Mucosa of rectum (tissue), 2 donors: ENCODE measurements around the gene SLC39A2.

Experiments used
- H3K27ac ChIP-seq, 2 donors: one replicate each; pipeline ENCODE4 v1.7.0; 2013; ENCODE audit warnings: inconsistent platforms in 2 of 2, low read depth in 2 of 2, low read length in 2 of 2
- H3K27me3 ChIP-seq, 2 donors: one replicate each; pipeline ENCODE4 v1.7.0; 2013; ENCODE audit warnings: low read length in 2 of 2; ENCODE audit not compliant: control insufficient read depth in 2 of 2, insufficient read depth in 2 of 2
- H3K36me3 ChIP-seq, 2 donors: one replicate each; pipeline ENCODE4 v1.7.0; 2013; ENCODE audit warnings: low read length in 2 of 2; ENCODE audit not compliant: control insufficient read depth in 2 of 2, insufficient read depth in 2 of 2
- H3K4me1 ChIP-seq, 2 donors: one replicate each; pipeline ENCODE4 v1.7.0; 2013; ENCODE audit warnings: low read length in 2 of 2, mild to moderate bottlenecking in 1 of 2; ENCODE audit not compliant: control insufficient read depth in 2 of 2, insufficient read depth in 2 of 2
- H3K4me3 ChIP-seq, 2 donors: one replicate each; pipeline ENCODE4 v1.7.0; 2013; ENCODE audit warnings: low read length in 2 of 2
- H3K9ac ChIP-seq, 2 donors: one replicate each; pipeline ENCODE4 v1.7.0; 2013; ENCODE audit warnings: low read length in 2 of 2, low read depth in 1 of 2, mild to moderate bottlenecking in 1 of 2
- H3K9me3 ChIP-seq, 2 donors: one replicate each; pipeline ENCODE4 v1.7.0; 2013; ENCODE audit warnings: low read length in 2 of 2; ENCODE audit not compliant: control insufficient read depth in 2 of 2
- donor health status: healthy.
- donor health status: Normal muscosa, but diverticular disease.

SLC39A2 gene

GRCh38 chr14:21016413-21017190, 17.5 kb downstream of the SLC39A2 start:
- no peak overlapping the region for H3K27ac ChIP-seq
- H3K9ac ChIP-seq = no peak overlapping the region
- no peaks in the 10 kb centered on the region for H3K9me3 ChIP-seq
- H3K27me3 ChIP-seq = no peaks in the 10 kb centered on the region
- H3K4me1 ChIP-seq = no peaks in the 10 kb centered on the region
- H3K36me3 ChIP-seq = peaks cover 32 to 49% of the 10 kb centered on the region in 2 donors
- H3K4me3 ChIP-seq = no peak overlapping the region

GRCh38 chr14:21017528-21018245, 18.6 kb downstream of the SLC39A2 start:
- no peak overlapping the region for H3K27ac ChIP-seq

GRCh38 chr14:21018286-21018685, 19.2 kb downstream of the SLC39A2 start:
- Histone ChIP-seq H3K27me3 (no peaks in the 10 kb centered on the region), H3K4me1 (peaks cover under 1 to 8% of the 10 kb centered on the region in 2 donors), H3K9ac (no peak overlapping the region), H3K9me3 (no peaks in the 10 kb centered on the region), H3K27ac (no peak overlapping the region), H3K4me3 (no peak overlapping the region), H3K36me3 (peaks cover 32 to 57% of the 10 kb centered on the region in 2 donors)

More at GRCh38 chr14:21017528-21018245, 18.6 kb downstream of the SLC39A2 start:
- Histone ChIP-seq H3K9ac (no peak overlapping the region), H3K4me3 (no peak overlapping the region), H3K36me3 (peaks cover 32 to 57% of the 10 kb centered on the region in 2 donors), H3K4me1 (peaks cover 0 to 3% of the 10 kb centered on the region in 2 donors), H3K27me3 (no peaks in the 10 kb centered on the region), H3K9me3 (no peaks in the 10 kb centered on the region)

GRCh38 chr14:21018781-21019180, 19.7 kb downstream of the SLC39A2 start:
- Histone ChIP-seq H3K27ac (no peak overlapping the region), H3K4me1 (peaks cover 6 to 13% of the 10 kb centered on the region in 2 donors), H3K27me3 (no peaks in the 10 kb centered on the region), H3K9ac (no peak overlapping the region), H3K36me3 (peaks cover 32 to 57% of the 10 kb centered on the region in 2 donors), H3K9me3 (no peaks in the 10 kb centered on the region), H3K4me3 (no peak overlapping the region)

GRCh38 chr14:21019366-21019765, 20.3 kb downstream of the SLC39A2 start:
- H3K9ac ChIP-seq = no peak overlapping the region
- H3K4me1 ChIP-seq = peaks cover 12 to 17% of the 10 kb centered on the region in 2 donors
- no peaks in the 10 kb centered on the region for H3K27me3 ChIP-seq
- H3K27ac ChIP-seq = no peak overlapping the region
- H3K9me3 ChIP-seq = no peaks in the 10 kb centered on the region
- no peak overlapping the region for H3K4me3 ChIP-seq
- peaks cover 32 to 57% of the 10 kb centered on the region in 2 donors for H3K36me3 ChIP-seq

- Histone ChIP-seq H3K4me1 (peaks cover 12 to 26% of the 10 kb centered on the region in 2 donors), H3K27me3 (no peaks in the 10 kb centered on the region), H3K9me3 (no peaks in the 10 kb centered on the region), H3K36me3 (peaks cover 32 to 57% of the 10 kb centered on the region in 2 donors), H3K4me3 (no peak overlapping the region), H3K9ac (no peak overlapping the region), H3K27ac (no peak overlapping the region)
Observed at GRCh38 chr14:21020977-21021545, 22.0 kb downstream of the SLC39A2 start.

GRCh38 chr14:21022686-21023085, 23.6 kb downstream of the SLC39A2 start:
- H3K27ac ChIP-seq = no peak overlapping the region
- peak overlapping the region in 1 of 2 donors; percentile 91 for H3K4me3 ChIP-seq
- peaks cover 12 to 26% of the 10 kb centered on the region in 2 donors for H3K4me1 ChIP-seq
- H3K9ac ChIP-seq = no peak overlapping the region
- H3K9me3 ChIP-seq = no peaks in the 10 kb centered on the region
- peaks cover 23 to 43% of the 10 kb centered on the region in 2 donors for H3K36me3 ChIP-seq
- H3K27me3 ChIP-seq = no peaks in the 10 kb centered on the region

- H3K9ac ChIP-seq = peak overlapping the region; percentile 89 to 96
- no peaks in the 10 kb centered on the region for H3K9me3 ChIP-seq
- peak overlapping the region; percentile 44 to 91 for H3K4me3 ChIP-seq
- H3K4me1 ChIP-seq = peaks cover 12 to 26% of the 10 kb centered on the region in 2 donors
- H3K36me3 ChIP-seq = peaks cover 19 to 41% of the 10 kb centered on the region in 2 donors
- H3K27me3 ChIP-seq = no peaks in the 10 kb centered on the region
- H3K27ac ChIP-seq = peak overlapping the region; percentile 6 to 79
Observed at GRCh38 chr14:21023174-21023573, 24.1 kb downstream of the SLC39A2 start.

GRCh38 chr14:21023817-21024584, 24.9 kb downstream of the SLC39A2 start:
- Histone ChIP-seq H3K9ac (peak overlapping the region; percentile 89 to 96), H3K36me3 (peaks cover 14 to 32% of the 10 kb centered on the region in 2 donors), H3K27me3 (no peaks in the 10 kb centered on the region), H3K9me3 (no peaks in the 10 kb centered on the region), H3K27ac (peak overlapping the region; percentile 72 to 79), H3K4me3 (peak overlapping the region; percentile 87 to 91), H3K4me1 (peaks cover 12 to 26% of the 10 kb centered on the region in 2 donors)
